GM12878 (cell line): Measurements from ENCODE around the gene FSD1L. TPM values are rescaled to one million over a fixed set of nuclear protein-coding genes. Genes with fewer than 3 reads are reported as not detected.

ENCODE experiments used
- ATAC-seq: fragments of 200-7000 bp; cut with Tn5 transposase; 3 replicates; pipeline ENCODE4 v1.9.1; 2020; ENCODE audit warnings: mild to moderate bottlenecking, moderate library complexity
- BruUV-seq: library from RNA; stranded (reverse); fragments of 400-500 nt; replicated peaks from 2 replicates; lab custom pipeline; 2021; lab: Mats Ljungman, UMichigan
- CTCF ChIA-PET: fragments of 300-600 bp; sonication (Branson Sonifier 250); formaldehyde crosslinking; extraction: SDS; loops from one replicate; lab custom pipeline; 2021; ENCODE audit warnings: inconsistent platforms; lab: Yijun Ruan, JAX
- POLR2A ChIA-PET: fragments of 350-600 bp; formaldehyde crosslinking; extraction: SDS; loops from one replicate; lab custom pipeline; 2021; ENCODE audit warnings: inconsistent platforms; lab: Charles Lee
- RAD21 ChIA-PET: fragments of 300-600 bp; sonication (Branson Sonifier 250); formaldehyde crosslinking; loops from one replicate; lab custom pipeline; 2023; ENCODE audit warnings: antibody characterized with exemption; ENCODE audit not compliant: unreplicated experiment; lab: Charles Lee
- SMC1A ChIA-PET: fragments of 300-600 bp; sonication (Branson Sonifier 250); formaldehyde crosslinking; loops from one replicate; lab custom pipeline; 2023; ENCODE audit not compliant: unreplicated experiment, uncharacterized antibody; lab: Charles Lee
- DNase-seq: peaks from one replicate; pipeline ENCODE4 v3.0.0-alpha.2; 2011; ENCODE audit warnings: low read depth, low spot score
- FAIRE-seq: peaks from 3 replicates; lab custom pipeline; 2011; peaks lifted over from hg19 to GRCh38; lab: Jason Lieb, UNC
- H2AFZ ChIP-seq: 2 replicates; pipeline ENCODE4 v1.6.0; 2011; ENCODE audit warnings: low read depth, low read length, control low read depth; ENCODE audit not compliant: control insufficient read depth
- H3K27ac ChIP-seq: 2 replicates; pipeline ENCODE4 v1.5.1; 2011; ENCODE audit warnings: control low read depth; ENCODE audit not compliant: control insufficient read depth, insufficient read depth
- H3K27me3 ChIP-seq, 2 experiments: replicated peaks in 1 of 2; 2 replicates each; pipeline versions ENCODE4 v1.6.0 to v1.6.1; 2011; ENCODE audit warnings: low read length in 1 of 2; ENCODE audit not compliant: control insufficient read depth in 2 of 2, insufficient read depth in 2 of 2
- H3K36me3 ChIP-seq, 2 experiments: 2 replicates each; pipeline ENCODE4 v1.5.1; 2011; ENCODE audit warnings: low read length in 1 of 2; ENCODE audit not compliant: control insufficient read depth in 2 of 2, insufficient read depth in 2 of 2
- H3K4me1 ChIP-seq: 2 replicates; pipeline ENCODE4 v1.6.1; 2011; ENCODE audit warnings: mild to moderate bottlenecking, low read length, moderate library complexity, mixed read lengths; ENCODE audit not compliant: control insufficient read depth, insufficient read depth
- H3K4me2 ChIP-seq: 2 replicates; pipeline ENCODE4 v1.6.0; 2011; ENCODE audit warnings: control low read depth; ENCODE audit not compliant: control insufficient read depth, insufficient read depth
- H3K4me3 ChIP-seq: fragments of 200-600 bp; sonication (generic); 2 replicates; pipeline ENCODE4 v1.5.1; 2016
- H3K79me2 ChIP-seq: 2 replicates; pipeline ENCODE4 v1.6.0; 2011; ENCODE audit warnings: low read length; ENCODE audit not compliant: control insufficient read depth, insufficient read depth
- H3K9ac ChIP-seq: 2 replicates; pipeline ENCODE4 v1.8.0; 2011; ENCODE audit warnings: low read length, control low read depth, mixed read lengths; ENCODE audit not compliant: control insufficient read depth, insufficient read depth
- H3K9me3 ChIP-seq: replicated peaks from 3 replicates; pipeline ENCODE4 v1.5.1; 2011; ENCODE audit warnings: mild to moderate bottlenecking, low read length; ENCODE audit not compliant: control insufficient read depth, insufficient read depth
- H4K20me1 ChIP-seq: 2 replicates; pipeline ENCODE4 v1.6.0; 2011; ENCODE audit not compliant: control insufficient read depth, insufficient read depth
- ASH2L ChIP-seq: fragments of 300-600, 200-600 bp; sonication (generic); IDR thresholded peaks from 2 replicates; pipeline ENCODE4 v1.6.1; 2017; ENCODE audit warnings: low read depth, mild to moderate bottlenecking, borderline replicate concordance
- BRCA1 ChIP-seq: IDR thresholded peaks from 2 replicates; pipeline ENCODE4 v1.6.1; 2011; ENCODE audit warnings: low read depth, low read length, improper control_type of control experiment
- CREB1 ChIP-seq: IDR thresholded peaks from 2 replicates; pipeline ENCODE4 v1.6.1; 2012; ENCODE audit warnings: low read depth, mild to moderate bottlenecking, inconsistent platforms
- E2F8 ChIP-seq: fragments of 450-650 bp; IDR thresholded peaks from 2 replicates; pipeline ENCODE4 v1.6.1; 2018; ENCODE audit warnings: mild to moderate bottlenecking, low read depth, moderate library complexity; ENCODE audit not compliant: partially characterized antibody
- IKZF2 ChIP-seq, 2 experiments: fragments of 450-650 bp; IDR thresholded peaks; 2 replicates each; pipeline ENCODE4 v1.6.1; 2017; ENCODE audit warnings: mild to moderate bottlenecking in 2 of 2, moderate library complexity in 2 of 2
- KLF5 ChIP-seq: fragments of 450-650 bp; IDR thresholded peaks from 2 replicates; pipeline ENCODE4 v1.6.1; 2014; ENCODE audit warnings: mild to moderate bottlenecking; ENCODE audit not compliant: partially characterized antibody
- MYB ChIP-seq: fragments of 150-350 bp; IDR thresholded peaks from 2 replicates; pipeline ENCODE4 v1.6.1; 2014; ENCODE audit warnings: mild to moderate bottlenecking, low read depth, low read length, borderline replicate concordance
- PAX5 ChIP-seq: IDR thresholded peaks from 2 replicates; pipeline ENCODE4 v1.6.1; 2011; ENCODE audit warnings: low read depth, low read length, borderline replicate concordance
- POLR2A ChIP-seq: IDR thresholded peaks from 2 replicates; pipeline ENCODE4 v1.6.1; 2011; ENCODE audit warnings: low read depth, mild to moderate bottlenecking, low read length
- RBBP5 ChIP-seq: fragments of 200-600 bp; sonication (generic); conservative IDR thresholded peaks from 2 replicates; pipeline ENCODE4 v1.6.1; 2016
- SMC3 ChIP-seq: IDR thresholded peaks from 2 replicates; pipeline ENCODE4 v1.6.1; 2011; ENCODE audit warnings: low read length, improper control_type of control experiment, borderline replicate concordance
- YY1 ChIP-seq: IDR thresholded peaks from 2 replicates; pipeline ENCODE4 v1.6.1; 2011; ENCODE audit warnings: low read depth, mild to moderate bottlenecking, low read length
- ZBED1 ChIP-seq: IDR thresholded peaks from 2 replicates; pipeline ENCODE4 v1.6.1; 2016; ENCODE audit warnings: borderline replicate concordance
- ZNF274 ChIP-seq: IDR thresholded peaks from one replicate; pipeline ENCODE4 v1.8.0; 2011; ENCODE audit not compliant: insufficient read length, insufficient read depth
- WGBS: methylation state at CpG from one replicate; pipeline ENCODE4 v1.1.6; 2016; ENCODE audit warnings: low lambda C conversion rate; ENCODE audit not compliant: insufficient replicate concordance, insufficient coverage; ENCODE audit errors: missing lambda C conversion rate; 5-methylcytosine and 5-hydroxymethylcytosine counted together
- in situ Hi-C: fragments of 300-500 bp; cut with MboI; formaldehyde crosslinking; loops from 9 replicates; pipeline ENCODE4 v1.14.3; 2018; ENCODE audit warnings: mixed read lengths
- intact Hi-C: fragments of 100-400 bp; cut with micrococcal nuclease; formaldehyde crosslinking; loops from one replicate; pipeline ENCODE4 v1.14.2; 2022; ENCODE audit not compliant: unreplicated experiment
- polyA plus RNA-seq, 11 experiments: library from polyadenylated mRNA; depleted of rRNA in 4 of 11; unstranded in 6 of 11; stranded (reverse) in 5 of 11; fragments of >200 nt; fragmentation: Nextera tagmentation in 4 of 11; fragmentation: Illumina TruSeq in 1 of 11; extraction: Ambion mirVana in 4 of 11; extraction: Trizol in 1 of 11; gene quantifications; 1 replicate in 1 of 11; 2 replicates in 10 of 11; pipeline versions ENCODE4 v1.2.1 to v1.2.3, GENCODE V29; 2011 to 2016; ENCODE audit warnings: inconsistent platforms in 2 of 11, missing spikeins in 2 of 11, low read depth in 1 of 11
- total RNA-seq, 4 experiments: library from RNA; depleted of rRNA in 3 of 4; stranded (reverse); fragments of >200 nt in 3 of 4; fragmentation: Illumina TruSeq in 1 of 4; extraction: Trizol in 1 of 4; gene quantifications; 2 replicates each; pipeline versions ENCODE4 v1.2.1 to v1.2.3, GENCODE V29; 2013 to 2021
- TF ChIP-seq, protein P1 (sequence below): IDR thresholded peaks from 2 replicates; pipeline ENCODE4 v1.6.1; 2012; ENCODE audit warnings: low read depth, low read length, improper control_type of control experiment
- TF ChIP-seq, protein P2 (sequence below): IDR thresholded peaks from 2 replicates; pipeline ENCODE4 v1.6.1; 2011; ENCODE audit warnings: mild to moderate bottlenecking, low read depth, low read length, moderate library complexity; ENCODE audit not compliant: insufficient replicate concordance
- TF ChIP-seq, protein P3 (sequence below): IDR thresholded peaks from 2 replicates; pipeline ENCODE4 v1.6.1; 2011; ENCODE audit warnings: low read depth, mild to moderate bottlenecking, low read length, moderate library complexity, borderline replicate concordance; ENCODE audit errors: extremely low read depth

Gene FSD1L
- total and polyA plus RNA-seq, 10 of the 15 experiments (the other 5 are each of a cell fraction or from before 2014, with no cell fraction given): 11.9 to 52.4 (median 17.0) TPM

- TF ChIP-seq IKZF2 (IDR thresholded peaks at IDR 0.05): peak in 1 of 2 experiments; percentile 56; a peak in 2 of 4 replicates
- no peak for TF ChIP-seq E2F8
- TF ChIP-seq, protein P1, sequence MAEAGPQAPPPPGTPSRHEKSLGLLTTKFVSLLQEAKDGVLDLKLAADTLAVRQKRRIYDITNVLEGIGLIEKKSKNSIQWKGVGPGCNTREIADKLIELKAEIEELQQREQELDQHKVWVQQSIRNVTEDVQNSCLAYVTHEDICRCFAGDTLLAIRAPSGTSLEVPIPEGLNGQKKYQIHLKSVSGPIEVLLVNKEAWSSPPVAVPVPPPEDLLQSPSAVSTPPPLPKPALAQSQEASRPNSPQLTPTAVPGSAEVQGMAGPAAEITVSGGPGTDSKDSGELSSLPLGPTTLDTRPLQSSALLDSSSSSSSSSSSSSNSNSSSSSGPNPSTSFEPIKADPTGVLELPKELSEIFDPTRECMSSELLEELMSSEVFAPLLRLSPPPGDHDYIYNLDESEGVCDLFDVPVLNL: no peak
- no peak for TF ChIP-seq ASH2L
- no peak for TF ChIP-seq ZNF274
- TF ChIP-seq, all 136 proteins: peak for 29
Measured at GRCh38 chr9:105447814-105448812, at the start of gene FSD1L (continued).

GRCh38 chr9:105399117-105399516 is 48.7 kb upstream of the FSD1L start:
- Histone ChIP-seq H3K4me2 (no peak overlapping the region), H3K36me3 (no peaks in the 10 kb centered on the region), H3K27ac (no peak overlapping the region), H2AFZ (no peak overlapping the region), H3K9me3 (no peaks in the 10 kb centered on the region), H3K4me1 (no peaks in the 10 kb centered on the region)
- ChIA-PET RAD21 (no interaction called here), POLR2A (no interaction called here), CTCF (interaction anchor here (0.8 to 1.0 kb wide), 2 partner anchors 17 to 155 kb away, joined by 3 read pairs; partner anchors contain the start of gene SLC44A1), SMC1A (interaction anchor here (0.5 to 1.9 kb wide), 6 partner anchors 14 to 240 kb away, joined by 3 to 4 read pairs (median 4); no protein-coding TSS in a partner anchor)
- ATAC-seq: no peak
- in situ Hi-C loops: no loop called here
- BruUV-seq: no TSS peak
- no peak for DNase-seq
- no peak for FAIRE-seq
- intact Hi-C loops: no loop called here
- TF ChIP-seq KLF5: no peak
- TF ChIP-seq, protein P2, sequence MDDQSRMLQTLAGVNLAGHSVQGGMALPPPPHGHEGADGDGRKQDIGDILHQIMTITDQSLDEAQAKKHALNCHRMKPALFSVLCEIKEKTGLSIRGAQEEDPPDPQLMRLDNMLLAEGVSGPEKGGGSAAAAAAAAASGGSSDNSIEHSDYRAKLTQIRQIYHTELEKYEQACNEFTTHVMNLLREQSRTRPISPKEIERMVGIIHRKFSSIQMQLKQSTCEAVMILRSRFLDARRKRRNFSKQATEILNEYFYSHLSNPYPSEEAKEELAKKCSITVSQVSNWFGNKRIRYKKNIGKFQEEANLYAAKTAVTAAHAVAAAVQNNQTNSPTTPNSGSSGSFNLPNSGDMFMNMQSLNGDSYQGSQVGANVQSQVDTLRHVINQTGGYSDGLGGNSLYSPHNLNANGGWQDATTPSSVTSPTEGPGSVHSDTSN: no peak
- TF ChIP-seq POLR2A: no peak
- TF ChIP-seq SMC3: no peak
- TF ChIP-seq, protein P3, sequence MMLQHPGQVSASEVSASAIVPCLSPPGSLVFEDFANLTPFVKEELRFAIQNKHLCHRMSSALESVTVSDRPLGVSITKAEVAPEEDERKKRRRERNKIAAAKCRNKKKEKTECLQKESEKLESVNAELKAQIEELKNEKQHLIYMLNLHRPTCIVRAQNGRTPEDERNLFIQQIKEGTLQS: no peak
- TF ChIP-seq RBBP5: no peak
- TF ChIP-seq BRCA1: no peak
- TF ChIP-seq ZBED1: no peak
- no peak for TF ChIP-seq YY1
- no peak for TF ChIP-seq MYB
- TF ChIP-seq PAX5: no peak
- no peak for TF ChIP-seq CREB1
- TF ChIP-seq, all 136 proteins: peak for 0
- Histone ChIP-seq H3K79me2 (no peaks in the 10 kb centered on the region), H3K9ac (no peak overlapping the region), H3K4me3 (no peak overlapping the region), H4K20me1 (no peaks in the 10 kb centered on the region), H3K27me3 (no peaks in the 10 kb centered on the region)
- WGBS: 65% methylated on average over 2 of the region's 2 CpGs
